Measurements from ENCODE around the gene TSR3.

GRCh38 chr16:1394367-1394951 lies 42.8 kb upstream of the TSR3 start:
- TF ChIP-seq ELF1 (IDR thresholded peaks at IDR 0.05) = no peak
- TF ChIP-seq CTCF (IDR thresholded peaks at IDR 0.05) = no peak
- TF ChIP-seq, protein P1, sequence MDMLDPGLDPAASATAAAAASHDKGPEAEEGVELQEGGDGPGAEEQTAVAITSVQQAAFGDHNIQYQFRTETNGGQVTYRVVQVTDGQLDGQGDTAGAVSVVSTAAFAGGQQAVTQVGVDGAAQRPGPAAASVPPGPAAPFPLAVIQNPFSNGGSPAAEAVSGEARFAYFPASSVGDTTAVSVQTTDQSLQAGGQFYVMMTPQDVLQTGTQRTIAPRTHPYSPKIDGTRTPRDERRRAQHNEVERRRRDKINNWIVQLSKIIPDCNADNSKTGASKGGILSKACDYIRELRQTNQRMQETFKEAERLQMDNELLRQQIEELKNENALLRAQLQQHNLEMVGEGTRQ (IDR thresholded peaks at IDR 0.05; ENCODE audit: borderline replicate concordance, low read depth, low read length) = no peak
- no peak for TF ChIP-seq FOXM1 (IDR thresholded peaks at IDR 0.05; ENCODE audit: low read depth)
- no peak for TF ChIP-seq EZH2phosphoT487 (IDR thresholded peaks at IDR 0.05; ENCODE audit: borderline replicate concordance, low read depth)
- TF ChIP-seq, protein P2, sequence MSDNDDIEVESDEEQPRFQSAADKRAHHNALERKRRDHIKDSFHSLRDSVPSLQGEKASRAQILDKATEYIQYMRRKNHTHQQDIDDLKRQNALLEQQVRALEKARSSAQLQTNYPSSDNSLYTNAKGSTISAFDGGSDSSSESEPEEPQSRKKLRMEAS (IDR thresholded peaks at IDR 0.05; ENCODE audit: low read depth) = no peak
- no peak for TF ChIP-seq RAD21 (IDR thresholded peaks at IDR 0.05; ENCODE audit: low read length)
- TF ChIP-seq YY1 (IDR thresholded peaks at IDR 0.05; ENCODE audit: low read depth) = no peak

All from SK-N-SH (cell line).